RWPE1 (cell line): Measurements from ENCODE around the gene SLIT3.

Experiments used
- CTCF ChIA-PET: fragments of 350-600 bp; sonication (Branson Sonifier 250); formaldehyde crosslinking; extraction: SDS; loops from one replicate; lab custom pipeline; 2021; lab: Yijun Ruan, JAX
- POLR2A ChIA-PET: fragments of 400-600 bp; formaldehyde crosslinking; extraction: SDS; loops from one replicate; lab custom pipeline; 2020; ENCODE audit warnings: antibody characterized with exemption; ENCODE audit not compliant: low non-redundant PET; lab: Yijun Ruan, JAX
- DNase-seq: peaks from one replicate; pipeline ENCODE4 v3.0.0; 2012; ENCODE audit warnings: low spot score
- H3K27ac ChIP-seq: fragments of 450-650 bp; 2 replicates; pipeline ENCODE4 v1.5.1; 2017
- CTCF ChIP-seq: fragments of 450-650 bp; conservative IDR thresholded peaks from 2 replicates; pipeline ENCODE4 v1.5.1; 2017; ENCODE audit warnings: low read depth, mild to moderate bottlenecking

The SLIT3 gene

GRCh38 chr5:168661593-168662485 is 639.1 kb downstream of the SLIT3 start:
- no peak for TF ChIP-seq CTCF
- CTCF ChIA-PET = interaction anchor here (0.6 kb wide), 1 partner anchor 326 kb away, joined by 3 read pairs; no protein-coding TSS in a partner anchor
- POLR2A ChIA-PET = no interaction called here
- no peak for DNase-seq
- H3K27ac ChIP-seq = no peak overlapping the region

GRCh38 chr5:168660691-168661090 is 640.2 kb downstream of the SLIT3 start:
- H3K27ac ChIP-seq = no peak overlapping the region
- POLR2A ChIA-PET = no interaction called here
- DNase-seq = no peak
- CTCF ChIA-PET = no interaction called here
- no peak for TF ChIP-seq CTCF

GRCh38 chr5:168659286-168659847 is 641.6 kb downstream of the SLIT3 start:
- no peak for DNase-seq
- ChIA-PET POLR2A (no interaction called here), CTCF (no interaction called here)
- no peak overlapping the region for H3K27ac ChIP-seq
- no peak for TF ChIP-seq CTCF

GRCh38 chr5:168658394-168658793 is 642.5 kb downstream of the SLIT3 start:
- peak; percentile 46 for DNase-seq
- no peak for TF ChIP-seq CTCF
- ChIA-PET CTCF (no interaction called here), POLR2A (no interaction called here)
- peak overlapping the region; percentile 49 for H3K27ac ChIP-seq

- POLR2A ChIA-PET = no interaction called here
Observed at GRCh38 chr5:168656633-168657032, 644.3 kb downstream of the SLIT3 start.

GRCh38 chr5:168655316-168655715 is 645.6 kb downstream of the SLIT3 start:
- peak overlapping the region; percentile 84 for H3K27ac ChIP-seq
- TF ChIP-seq CTCF = no peak
- POLR2A ChIA-PET = no interaction called here
- CTCF ChIA-PET = no interaction called here
- no peak for DNase-seq

More at GRCh38 chr5:168656633-168657032, 644.3 kb downstream of the SLIT3 start:
- no peak for TF ChIP-seq CTCF
- CTCF ChIA-PET = no interaction called here
- no peak for DNase-seq
- H3K27ac ChIP-seq = peak overlapping the region; percentile 84
